Liver (tissue), 9 donors: ENCODE results near the gene TRIO. TPM values are rescaled to one million over a fixed set of nuclear protein-coding genes. Genes with fewer than 3 reads are reported as not detected.

Experiments used
- DNase-seq: peaks from one replicate; pipeline ENCODE4 v3.0.0-alpha.2; 2017; ENCODE audit warnings: low spot score
- H3K27ac ChIP-seq, 2 donors: one replicate each; pipeline ENCODE4 v1.7.0; 2013; ENCODE audit warnings: inconsistent platforms in 2 of 2, low read length in 2 of 2, control low read depth in 1 of 2, low read depth in 1 of 2, mild to moderate bottlenecking in 1 of 2
- H3K27me3 ChIP-seq, 4 donors: one replicate each; pipeline versions ENCODE4 v1.6.1 to v1.7.0; 2013; ENCODE audit warnings: low read length in 3 of 4, inconsistent platforms in 1 of 4, mild to moderate bottlenecking in 1 of 4, moderate library complexity in 1 of 4; ENCODE audit not compliant: control insufficient read depth in 4 of 4, insufficient read depth in 4 of 4
- H3K36me3 ChIP-seq, 4 donors: one replicate each; pipeline versions ENCODE4 v1.6.1 to v1.7.0; 2013; ENCODE audit warnings: low read length in 3 of 4, mild to moderate bottlenecking in 3 of 4, low read depth in 1 of 4, moderate library complexity in 1 of 4; ENCODE audit not compliant: control insufficient read depth in 4 of 4, insufficient read depth in 3 of 4
- H3K4me1 ChIP-seq, 4 donors: one replicate each; pipeline versions ENCODE4 v1.6.1 to v1.7.0; 2013; ENCODE audit warnings: low read length in 3 of 4, mild to moderate bottlenecking in 3 of 4, moderate library complexity in 1 of 4; ENCODE audit not compliant: control insufficient read depth in 4 of 4, insufficient read depth in 4 of 4
- H3K4me3 ChIP-seq, 3 donors: one replicate each; pipeline versions ENCODE4 v1.6.1 to v1.7.0; 2013; ENCODE audit warnings: low read length in 3 of 3, control low read depth in 1 of 3, low read depth in 1 of 3, mild to moderate bottlenecking in 1 of 3
- H3K9ac ChIP-seq, 2 donors: one replicate each; pipeline ENCODE4 v1.7.0; 2013; ENCODE audit warnings: low read length in 2 of 2, mild to moderate bottlenecking in 2 of 2, moderate library complexity in 2 of 2, control low read depth in 1 of 2, low read depth in 1 of 2
- H3K9me3 ChIP-seq, 4 donors: one replicate each; pipeline versions ENCODE4 v1.6.1 to v1.7.0; 2013; ENCODE audit warnings: low read length in 3 of 4; ENCODE audit not compliant: control insufficient read depth in 4 of 4
- CTCF ChIP-seq: fragments of 150-350 bp; IDR thresholded peaks from 2 replicates; pipeline ENCODE4 v1.5.1; 2017; ENCODE audit warnings: improper control_type of control experiment, low read depth, low read length; ENCODE audit not compliant: missing input control
- EGR1 ChIP-seq, 2 donors: IDR thresholded peaks; 2 replicates each; pipeline ENCODE4 v1.6.1; 2016 to 2018; ENCODE audit warnings: antibody characterized with exemption in 2 of 2, low read depth in 2 of 2
- FOXA1 ChIP-seq: IDR thresholded peaks from 2 replicates; pipeline ENCODE4 v1.6.1; 2016; ENCODE audit warnings: antibody characterized with exemption
- FOXA2 ChIP-seq: IDR thresholded peaks from 2 replicates; pipeline ENCODE4 v1.6.1; 2016; ENCODE audit warnings: antibody characterized with exemption
- GABPA ChIP-seq, 2 donors: IDR thresholded peaks in 1 of 2; conservative IDR thresholded peaks in 1 of 2; 2 replicates each; pipeline ENCODE4 v1.6.1; 2016; ENCODE audit warnings: antibody characterized with exemption in 2 of 2, mild to moderate bottlenecking in 1 of 2, moderate library complexity in 1 of 2
- HNF4A ChIP-seq, 2 donors: conservative IDR thresholded peaks; 2 replicates each; pipeline ENCODE4 v1.6.1; 2016; ENCODE audit warnings: antibody characterized with exemption in 2 of 2, mild to moderate bottlenecking in 2 of 2
- HNF4G ChIP-seq: IDR thresholded peaks from 2 replicates; pipeline ENCODE4 v1.6.1; 2016; ENCODE audit warnings: antibody characterized with exemption
- JUND ChIP-seq, 2 donors: IDR thresholded peaks; 2 replicates each; pipeline ENCODE4 v1.6.1; 2016; ENCODE audit warnings: antibody characterized with exemption in 2 of 2
- MAX ChIP-seq: IDR thresholded peaks from 2 replicates; pipeline ENCODE4 v1.6.1; 2016; ENCODE audit warnings: antibody characterized with exemption
- NR2F2 ChIP-seq: IDR thresholded peaks from 2 replicates; pipeline ENCODE4 v1.6.1; 2016; ENCODE audit warnings: antibody characterized with exemption
- RAD21 ChIP-seq, 2 donors: IDR thresholded peaks; 2 replicates each; pipeline ENCODE4 v1.6.1; 2016; ENCODE audit warnings: antibody characterized with exemption in 2 of 2, mild to moderate bottlenecking in 2 of 2
- RXRA ChIP-seq, 2 donors: IDR thresholded peaks; 2 replicates each; pipeline ENCODE4 v1.6.1; 2017 to 2018; ENCODE audit warnings: antibody characterized with exemption in 2 of 2, mild to moderate bottlenecking in 1 of 2
- SP1 ChIP-seq: IDR thresholded peaks from 2 replicates; pipeline ENCODE4 v1.6.1; 2018; ENCODE audit warnings: antibody characterized with exemption, mild to moderate bottlenecking
- TAF1 ChIP-seq: conservative IDR thresholded peaks from 2 replicates; pipeline ENCODE4 v1.6.1; 2016; ENCODE audit warnings: antibody characterized with exemption, mild to moderate bottlenecking
- YY1 ChIP-seq: IDR thresholded peaks from 2 replicates; pipeline ENCODE4 v1.6.1; 2016; ENCODE audit warnings: antibody characterized with exemption, mild to moderate bottlenecking
- ZBTB33 ChIP-seq: IDR thresholded peaks from 2 replicates; pipeline ENCODE4 v1.6.1; 2016; ENCODE audit warnings: antibody characterized with exemption
- WGBS: extraction: QIAGEN DNeasy Blood & Tissue Kit; methylation state at CpG from one replicate; pipeline ENCODE4 v1.1.7; 2013; 5-methylcytosine and 5-hydroxymethylcytosine counted together
- polyA plus RNA-seq, 2 donors: library from polyadenylated mRNA; stranded (reverse) in 1 of 2; unstranded in 1 of 2; fragments of 200-250 nt in 1 of 2; fragments of >200 nt in 1 of 2; fragmentation: Nextera tagmentation in 1 of 2; extraction: Ambion mirVana in 1 of 2; gene quantifications; one replicate each; pipeline versions ENCODE4 v1.2.1 to v1.2.3, GENCODE V29; 2013 to 2015
- total RNA-seq, 2 donors: library from RNA; depleted of rRNA; stranded (reverse); fragments of >200 nt; gene quantifications; one replicate each; pipeline ENCODE4 v1.2.3, GENCODE V29; 2014
- TF ChIP-seq, protein P1 (sequence below): IDR thresholded peaks from 2 replicates; pipeline ENCODE4 v1.6.1; 2016; ENCODE audit warnings: antibody characterized with exemption
- TF ChIP-seq, protein P2 (sequence below): IDR thresholded peaks from 2 replicates; pipeline ENCODE4 v1.6.1; 2016; ENCODE audit warnings: antibody characterized with exemption, mild to moderate bottlenecking
- donor health status: healthy.
- donor health status: healthy.
- donor health status: healthy.
- donor health status: healthy.
- donor health status: healthy.

TRIO gene
- total and polyA plus RNA-seq, 4 donors, result 8.5 to 86.2 (median 16.0) TPM

GRCh38 chr5:14401639-14402038, 258.5 kb downstream of the TRIO start:
- H3K9me3 ChIP-seq, result no peaks in the 10 kb centered on the region
- H3K4me3 ChIP-seq, result no peak overlapping the region
- 94% methylated on average over 3 of the region's 3 CpGs for WGBS
- H3K9ac ChIP-seq, result no peak overlapping the region
- DNase-seq, result no peak
- H3K4me1 ChIP-seq, result no peaks in the 10 kb centered on the region
- no peak for TF ChIP-seq ZBTB33
- no peak for TF ChIP-seq EGR1 (IDR thresholded peaks at IDR 0.05; ENCODE audit: low read depth in 2 of 2)
- TF ChIP-seq RXRA (IDR thresholded peaks at IDR 0.05), result no peak
- no peak for TF ChIP-seq GABPA (IDR thresholded peaks at IDR 0.05 in 1 of 2, conservative IDR thresholded peaks at IDR 0.05 in 1 of 2)
- TF ChIP-seq JUND (IDR thresholded peaks at IDR 0.05), result no peak
- TF ChIP-seq MAX, result no peak
- no peak for TF ChIP-seq NR2F2
- no peak for TF ChIP-seq FOXA2
- no peak for TF ChIP-seq TAF1
- TF ChIP-seq, protein P1, sequence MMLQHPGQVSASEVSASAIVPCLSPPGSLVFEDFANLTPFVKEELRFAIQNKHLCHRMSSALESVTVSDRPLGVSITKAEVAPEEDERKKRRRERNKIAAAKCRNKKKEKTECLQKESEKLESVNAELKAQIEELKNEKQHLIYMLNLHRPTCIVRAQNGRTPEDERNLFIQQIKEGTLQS, result no peak
- no peak for TF ChIP-seq FOXA1
- TF ChIP-seq SP1, result no peak
- TF ChIP-seq, protein P2, sequence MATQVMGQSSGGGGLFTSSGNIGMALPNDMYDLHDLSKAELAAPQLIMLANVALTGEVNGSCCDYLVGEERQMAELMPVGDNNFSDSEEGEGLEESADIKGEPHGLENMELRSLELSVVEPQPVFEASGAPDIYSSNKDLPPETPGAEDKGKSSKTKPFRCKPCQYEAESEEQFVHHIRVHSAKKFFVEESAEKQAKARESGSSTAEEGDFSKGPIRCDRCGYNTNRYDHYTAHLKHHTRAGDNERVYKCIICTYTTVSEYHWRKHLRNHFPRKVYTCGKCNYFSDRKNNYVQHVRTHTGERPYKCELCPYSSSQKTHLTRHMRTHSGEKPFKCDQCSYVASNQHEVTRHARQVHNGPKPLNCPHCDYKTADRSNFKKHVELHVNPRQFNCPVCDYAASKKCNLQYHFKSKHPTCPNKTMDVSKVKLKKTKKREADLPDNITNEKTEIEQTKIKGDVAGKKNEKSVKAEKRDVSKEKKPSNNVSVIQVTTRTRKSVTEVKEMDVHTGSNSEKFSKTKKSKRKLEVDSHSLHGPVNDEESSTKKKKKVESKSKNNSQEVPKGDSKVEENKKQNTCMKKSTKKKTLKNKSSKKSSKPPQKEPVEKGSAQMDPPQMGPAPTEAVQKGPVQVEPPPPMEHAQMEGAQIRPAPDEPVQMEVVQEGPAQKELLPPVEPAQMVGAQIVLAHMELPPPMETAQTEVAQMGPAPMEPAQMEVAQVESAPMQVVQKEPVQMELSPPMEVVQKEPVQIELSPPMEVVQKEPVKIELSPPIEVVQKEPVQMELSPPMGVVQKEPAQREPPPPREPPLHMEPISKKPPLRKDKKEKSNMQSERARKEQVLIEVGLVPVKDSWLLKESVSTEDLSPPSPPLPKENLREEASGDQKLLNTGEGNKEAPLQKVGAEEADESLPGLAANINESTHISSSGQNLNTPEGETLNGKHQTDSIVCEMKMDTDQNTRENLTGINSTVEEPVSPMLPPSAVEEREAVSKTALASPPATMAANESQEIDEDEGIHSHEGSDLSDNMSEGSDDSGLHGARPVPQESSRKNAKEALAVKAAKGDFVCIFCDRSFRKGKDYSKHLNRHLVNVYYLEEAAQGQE, result no peak
- TF ChIP-seq RAD21 (IDR thresholded peaks at IDR 0.05), result no peak
- no peak for TF ChIP-seq YY1
- TF ChIP-seq CTCF, result no peak
- no peak for TF ChIP-seq HNF4G
- no peak for TF ChIP-seq HNF4A (conservative IDR thresholded peaks at IDR 0.05)
- peaks cover 6 to 27% (median 13%) of the 10 kb centered on the region in 4 donors for H3K36me3 ChIP-seq
- H3K27me3 ChIP-seq, result no peaks in the 10 kb centered on the region
- H3K27ac ChIP-seq, result no peak overlapping the region
